Activated CD8-positive, alpha-beta memory T cell treated with anti-CD3 and anti-CD28 coated beads, Interleukin-2, amount 50 U/mL, for 24 hours (primary cell): ENCODE results near the gene HOXB2.

Experiments
- DNase-seq: peaks from one replicate; pipeline ENCODE4 v3.0.0-alpha.2; 2020; ENCODE audit errors: extremely low read depth

The HOXB2 gene

DNA sequence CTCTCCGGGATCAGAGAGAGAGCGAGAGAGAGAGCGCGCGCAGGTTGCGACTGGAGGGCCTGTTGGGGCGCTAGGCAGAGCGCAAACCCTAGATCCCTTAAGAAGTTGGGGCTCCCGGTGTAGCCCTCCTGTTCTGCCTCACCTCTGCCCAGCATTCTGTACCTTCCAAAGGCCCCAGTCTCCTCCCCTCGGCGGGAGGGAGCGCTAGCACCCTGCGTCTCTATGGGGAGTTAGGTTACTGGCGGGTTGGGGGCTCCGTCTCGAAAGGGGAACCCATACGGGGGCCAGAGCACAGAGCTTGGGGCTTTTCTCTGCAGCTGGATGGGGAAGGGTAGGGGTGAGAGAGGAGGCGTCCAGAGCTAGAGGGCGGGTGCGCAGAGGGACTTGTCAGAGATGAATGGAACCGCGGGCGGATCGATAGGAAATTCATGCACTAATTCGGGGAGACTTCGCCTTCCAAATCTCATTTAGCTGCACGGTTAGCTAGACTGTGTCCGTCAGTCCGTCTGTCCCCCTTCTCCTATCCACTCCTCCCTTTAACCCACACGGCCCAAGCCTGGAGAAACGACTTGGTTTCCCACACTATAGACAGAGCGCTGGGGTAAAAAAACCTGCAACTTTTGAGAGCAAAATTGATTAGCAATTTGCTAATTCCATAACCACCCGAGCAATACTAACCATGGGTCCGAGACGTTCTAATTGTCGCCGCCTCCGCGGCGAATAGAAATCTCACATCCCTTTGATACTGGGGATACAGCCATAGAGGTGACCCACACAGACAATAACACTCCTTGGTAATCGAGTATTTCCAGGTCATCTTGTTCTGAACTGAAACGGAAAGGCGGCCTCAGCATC lies 33.9 kb upstream of the HOXB2 start:
- no peak for DNase-seq

GRCh38 chr17:48577946-48578615 lies 33.2 kb upstream of the HOXB2 start, which contains the start of gene HOXB4:
HOXB4 (minus strand) TSS chr17:48578350; CDS start chr17:48578319, 31 bp downstream.
- DNase-seq = peak; percentile 38

- no peak for DNase-seq
Observed at GRCh38 chr17:48577330-48577945, 32.5 kb upstream of the HOXB2 start.

DNA sequence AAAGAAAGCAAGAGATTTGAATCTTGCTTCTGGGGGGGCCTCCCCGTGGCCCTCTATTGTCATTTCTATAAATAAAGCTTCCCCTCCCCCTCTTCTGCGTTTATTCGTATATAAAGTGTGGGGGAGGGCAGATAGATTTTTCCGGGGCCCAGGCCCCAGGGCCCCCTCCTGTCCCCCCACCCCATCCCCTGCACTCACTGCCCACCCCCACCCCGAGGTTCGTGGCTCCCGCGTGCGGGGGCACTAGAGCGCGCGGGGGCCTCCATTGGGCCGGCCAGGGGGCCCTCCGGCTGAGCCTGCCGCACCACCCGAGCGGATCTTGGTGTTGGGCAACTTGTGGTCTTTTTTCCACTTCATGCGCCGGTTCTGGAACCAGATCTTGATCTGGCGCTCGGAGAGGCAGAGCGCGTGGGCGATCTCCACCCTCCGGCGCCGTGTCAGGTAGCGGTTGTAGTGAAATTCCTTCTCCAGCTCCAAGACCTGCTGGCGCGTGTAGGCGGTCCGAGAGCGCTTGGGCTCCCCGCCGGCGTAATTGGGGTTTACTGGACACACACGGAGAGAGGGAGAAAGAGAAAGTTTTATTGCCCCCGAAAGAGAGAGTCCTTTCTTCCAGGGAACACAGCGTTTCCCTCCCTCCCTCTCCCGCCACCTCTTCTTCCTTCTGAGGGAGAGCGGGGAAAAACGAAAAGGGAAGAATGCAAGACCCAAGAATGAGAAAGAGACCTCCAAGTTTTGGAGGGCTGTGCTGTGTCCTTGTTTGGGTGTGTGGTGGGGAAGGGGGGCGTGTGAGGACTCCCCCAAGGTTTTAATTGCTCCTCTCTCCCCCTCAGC lies 31.8 kb upstream of the HOXB2 start:
- DNase-seq = no peak

GRCh38 chr17:48575673-48576478 lies 31.0 kb upstream of the HOXB2 start:
- no peak for DNase-seq

DNA sequence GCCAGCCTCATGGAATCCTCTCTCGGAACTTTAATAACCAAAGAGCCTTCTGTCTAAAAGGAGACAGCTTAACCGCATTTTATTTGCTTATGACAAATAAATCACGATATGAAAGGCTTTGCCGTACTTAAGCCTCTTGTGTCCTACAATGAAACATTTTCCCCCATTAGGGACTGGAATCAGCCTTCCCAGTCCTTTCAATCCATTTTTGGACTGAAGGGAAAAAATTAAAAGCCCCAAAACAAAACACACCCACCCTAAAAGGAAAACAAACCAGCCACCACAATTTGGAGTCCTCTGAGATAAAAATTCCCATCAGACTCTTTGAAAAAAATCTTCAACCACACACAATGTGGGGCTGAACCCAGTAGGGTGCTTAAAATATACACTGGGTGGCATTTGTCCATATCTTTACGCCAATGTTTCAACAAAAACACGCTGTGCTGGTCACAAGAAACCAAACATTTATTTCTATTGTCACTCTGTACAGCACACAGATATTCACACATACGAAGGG lies 30.2 kb upstream of the HOXB2 start:
- DNase-seq = no peak

- DNase-seq = no peak
Observed at GRCh38 chr17:48574505-48575065, 29.7 kb upstream of the HOXB2 start.

GRCh38 chr17:48571826-48572417 lies 27.0 kb upstream of the HOXB2 start:
- no peak for DNase-seq

DNA sequence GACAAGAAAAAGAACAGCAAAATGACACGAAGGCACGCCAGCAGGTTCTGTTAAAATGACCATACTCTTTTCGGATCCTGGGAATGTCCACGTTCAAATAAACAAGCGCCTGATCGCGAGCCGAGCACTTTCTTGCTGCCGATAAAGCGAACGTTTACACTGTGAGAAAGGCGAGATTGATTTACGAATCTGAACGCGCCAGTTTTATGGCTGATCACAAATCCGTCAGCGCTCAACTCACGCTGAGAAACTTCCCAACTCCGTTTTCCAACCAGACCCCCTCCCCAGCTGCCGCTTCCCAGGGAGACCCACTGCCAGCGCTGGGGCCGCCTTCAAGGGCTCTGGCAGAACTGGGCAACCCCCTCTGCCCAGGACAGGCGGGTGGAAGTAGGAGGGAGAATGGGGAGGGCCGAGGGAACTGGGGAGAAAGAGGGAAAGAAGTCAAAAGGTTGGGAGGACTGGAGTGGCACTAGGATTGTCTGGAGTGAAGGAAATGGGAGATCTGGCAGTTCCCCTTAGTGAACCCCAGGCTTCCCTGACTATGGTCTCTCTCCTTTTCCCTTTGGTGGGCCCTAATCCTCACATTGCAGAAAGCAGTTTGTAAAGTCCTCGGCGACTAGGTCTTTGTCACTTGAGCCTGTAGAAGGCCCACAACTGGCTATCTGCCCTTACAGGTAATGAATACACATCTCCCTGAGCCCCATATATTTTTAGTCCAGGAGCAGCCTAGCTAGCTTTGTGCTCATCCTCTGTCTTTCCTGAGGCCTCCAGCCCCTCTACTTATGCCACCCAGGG lies 26.3 kb upstream of the HOXB2 start:
- no peak for DNase-seq

GRCh38 chr17:48570325-48571023 lies 25.6 kb upstream of the HOXB2 start:
- DNase-seq = no peak

DNA sequence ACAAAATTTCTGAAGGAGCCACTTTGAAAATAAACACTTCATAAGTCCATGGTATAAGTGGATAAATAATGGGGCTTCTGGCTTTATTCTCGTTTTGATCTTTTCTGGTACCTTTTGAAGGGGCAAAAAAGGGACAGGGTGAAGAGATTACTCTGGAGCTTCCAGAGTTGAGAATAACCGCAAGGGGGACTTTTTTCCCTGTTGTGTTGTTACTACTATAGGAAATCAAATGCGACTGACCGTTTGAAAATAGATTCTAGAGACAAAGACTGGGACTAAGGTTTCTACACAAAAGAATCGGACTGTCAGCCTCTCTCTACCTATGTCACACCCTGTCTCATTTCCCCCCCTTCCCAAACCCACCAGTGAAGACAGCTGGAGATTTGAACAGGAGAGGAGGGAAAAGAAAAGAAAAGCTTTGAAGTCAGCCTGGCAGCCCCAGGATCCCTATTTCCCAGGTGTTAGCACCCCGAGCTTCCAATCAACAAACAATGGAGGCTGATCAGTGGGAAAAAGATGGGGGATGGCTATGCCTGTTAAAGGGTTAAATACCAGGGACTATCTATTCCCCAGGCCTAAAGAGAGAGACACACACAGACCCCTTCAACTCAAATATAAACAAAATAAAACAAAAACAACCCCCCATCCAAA lies 24.9 kb upstream of the HOXB2 start:
- no peak for DNase-seq

- DNase-seq = no peak
Observed at GRCh38 chr17:48569240-48569582, 24.3 kb upstream of the HOXB2 start.

GRCh38 chr17:48568499-48569239 lies 23.8 kb upstream of the HOXB2 start:
- no peak for DNase-seq

DNA sequence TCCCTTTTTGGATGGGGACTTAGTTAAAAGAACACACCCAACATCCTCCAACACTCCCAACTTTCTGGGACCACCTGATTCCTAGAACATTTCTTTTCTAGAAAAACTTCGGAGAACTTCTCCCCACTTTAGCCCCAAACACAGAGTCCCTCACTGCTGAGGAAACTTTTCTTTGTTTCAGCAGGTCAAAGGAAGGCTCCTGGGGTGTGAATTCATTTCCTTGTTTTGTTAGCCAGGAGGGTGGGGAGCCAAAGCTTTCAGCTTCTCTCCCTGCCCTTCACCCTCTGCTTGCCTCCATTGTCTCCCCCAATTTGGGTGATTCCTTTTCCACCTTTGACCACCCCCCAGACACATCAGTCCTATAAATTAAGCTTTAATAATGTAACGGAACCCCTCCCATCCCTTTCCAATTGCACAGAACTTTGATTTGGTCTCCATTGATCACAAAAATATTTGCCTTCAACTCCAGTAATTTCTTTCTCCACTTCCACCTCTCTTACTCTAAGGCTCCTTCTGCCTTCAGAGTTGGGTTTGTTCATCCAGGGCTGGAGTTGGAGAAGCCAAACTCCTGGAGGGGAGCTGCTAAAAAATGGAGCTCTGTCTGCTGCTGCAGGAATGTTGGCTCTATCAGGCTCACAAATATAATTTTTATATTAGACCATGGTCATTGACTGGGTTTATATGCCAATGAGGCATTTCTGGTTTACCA lies 22.9 kb upstream of the HOXB2 start:
- DNase-seq = no peak

- DNase-seq = no peak
Observed at GRCh38 chr17:48567209-48567608, 22.3 kb upstream of the HOXB2 start.

- DNase-seq = no peak
Observed at GRCh38 chr17:48566717-48567116, 21.8 kb upstream of the HOXB2 start.
